ACC112 (cell line): ENCODE data around the gene S1PR3.
A peak's percentile ranks its signal among the peaks of the same experiment; 100 is the strongest.
"Not testable (repeated sequence)": the region's sequence is repeated elsewhere in the genome, so short reads cannot be mapped to it uniquely, and the experiment has no call there.

Experiments
- H2AFZ ChIP-seq: fragments of 200-600 bp; sonication (generic); one replicate; pipeline ENCODE4 v1.6.0; 2017; ENCODE audit warnings: antibody characterized with exemption, low read length; ENCODE audit not compliant: unreplicated experiment
- H3K27ac ChIP-seq: fragments of 200-600 bp; sonication (generic); 2 replicates; pipeline ENCODE4 v1.5.1; 2014; ENCODE audit warnings: low read depth, mild to moderate bottlenecking, antibody characterized with exemption, low read length, moderate library complexity
- H3K27me3 ChIP-seq: fragments of 200-600 bp; sonication (generic); 2 replicates; pipeline ENCODE4 v1.6.1; 2014; ENCODE audit warnings: mild to moderate bottlenecking, antibody characterized with exemption, low read length, moderate library complexity, mixed read lengths; ENCODE audit not compliant: insufficient read depth
- H3K36me3 ChIP-seq: fragments of 200-600 bp; sonication (generic); 2 replicates; pipeline ENCODE4 v1.6.1; 2016; ENCODE audit warnings: mild to moderate bottlenecking, antibody characterized with exemption, low read length, moderate library complexity, mixed read lengths; ENCODE audit not compliant: insufficient read depth
- H3K4me1 ChIP-seq: fragments of 200-600 bp; sonication (generic); one replicate; pipeline ENCODE4 v1.6.1; 2016; ENCODE audit warnings: low read length, mixed read lengths; ENCODE audit not compliant: insufficient read depth, unreplicated experiment, control insufficient read depth
- H3K4me3 ChIP-seq: fragments of 200-600 bp; sonication (generic); 2 replicates; pipeline ENCODE4 v1.5.1; 2014; ENCODE audit warnings: mild to moderate bottlenecking, low read depth, low read length
- H3K79me2 ChIP-seq: fragments of 200-600 bp; sonication (generic); one replicate; pipeline ENCODE4 v1.6.0; 2016; ENCODE audit warnings: low read length; ENCODE audit not compliant: control insufficient read depth, unreplicated experiment, insufficient read depth

Gene S1PR3

DNA sequence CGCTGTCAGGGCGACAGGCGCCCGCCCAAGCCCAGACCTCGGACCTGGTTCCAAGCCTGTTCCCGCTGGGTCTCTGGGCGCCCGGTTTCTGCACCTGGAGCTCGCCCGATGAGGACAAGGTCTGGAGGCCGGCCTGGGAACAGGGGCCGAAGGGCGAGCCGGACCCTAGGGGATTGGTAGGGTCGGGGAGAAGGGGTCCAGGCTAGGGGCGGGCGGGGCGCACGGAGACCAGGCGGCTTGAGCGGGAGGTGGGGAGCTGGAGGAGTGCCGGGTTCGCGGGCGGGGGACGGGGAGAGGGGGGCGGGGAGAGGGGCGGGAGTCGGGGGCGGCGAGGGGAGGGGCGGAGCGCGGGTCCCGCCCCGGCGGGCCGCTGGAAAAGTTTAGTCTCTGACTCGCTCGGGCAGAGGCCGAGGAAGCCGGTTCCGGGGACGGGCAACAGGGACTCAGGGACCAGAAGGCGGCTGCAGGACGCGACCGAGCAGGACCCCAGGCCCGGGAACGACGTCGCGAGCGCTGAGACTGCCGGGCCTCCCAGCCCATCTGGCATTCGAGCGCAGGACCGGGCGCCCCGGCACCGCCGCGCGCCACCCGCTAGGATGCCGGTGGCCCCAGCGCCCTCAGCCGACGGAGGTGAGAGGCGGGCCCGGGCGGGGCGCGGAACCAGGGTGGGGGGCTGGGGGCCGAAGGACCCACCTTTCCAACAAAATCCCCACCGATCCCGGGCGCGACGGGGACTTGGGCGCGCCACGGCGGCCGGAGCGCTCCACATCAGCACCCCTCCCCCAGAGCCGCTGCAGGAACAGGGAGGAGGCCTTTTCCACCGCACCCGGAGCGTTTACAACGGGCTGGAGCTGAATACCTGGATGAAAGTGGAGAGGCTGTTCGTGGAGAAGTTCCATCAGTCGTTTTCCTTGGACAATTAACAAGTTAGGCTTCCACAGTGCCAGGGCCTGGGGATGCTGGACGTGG is at the start of gene S1PR3:
Gene S1PR3 (plus strand): TSS at position 403 of the 969 bp plus-strand sequence. CDS start 9,733 bp downstream, outside the sequence.
- H2AFZ ChIP-seq: peak within 1 kb of the TSS; percentile 53
- H3K4me1 ChIP-seq: peaks cover 38% of the 10 kb centered on the region
- peak within 1 kb of the TSS; percentile 80 for H3K4me3 ChIP-seq
- peaks cover 49% of the 10 kb centered on the region for H3K79me2 ChIP-seq
- H3K27ac ChIP-seq: peak within 1 kb of the TSS; percentile 43
- no peaks in the 10 kb centered on the region for H3K27me3 ChIP-seq
- H3K36me3 ChIP-seq: peaks cover 11% of the 10 kb centered on the region; the same call in 1 of the 2 replicates

GRCh38 chr9:88941586-88941985 is 49.7 kb upstream of the S1PR3 start:
- not testable (repeated sequence) for H3K79me2 ChIP-seq, H3K27ac ChIP-seq, H3K27me3 ChIP-seq, H2AFZ ChIP-seq, H3K36me3 ChIP-seq, H3K4me3 ChIP-seq, H3K4me1 ChIP-seq

- Histone ChIP-seq H3K79me2 (no peaks in the 10 kb centered on the region), H2AFZ (no peak overlapping the region), H3K27ac (no peak overlapping the region)
Measured at GRCh38 chr9:88942411-88942810, 48.9 kb upstream of the S1PR3 start.

DNA sequence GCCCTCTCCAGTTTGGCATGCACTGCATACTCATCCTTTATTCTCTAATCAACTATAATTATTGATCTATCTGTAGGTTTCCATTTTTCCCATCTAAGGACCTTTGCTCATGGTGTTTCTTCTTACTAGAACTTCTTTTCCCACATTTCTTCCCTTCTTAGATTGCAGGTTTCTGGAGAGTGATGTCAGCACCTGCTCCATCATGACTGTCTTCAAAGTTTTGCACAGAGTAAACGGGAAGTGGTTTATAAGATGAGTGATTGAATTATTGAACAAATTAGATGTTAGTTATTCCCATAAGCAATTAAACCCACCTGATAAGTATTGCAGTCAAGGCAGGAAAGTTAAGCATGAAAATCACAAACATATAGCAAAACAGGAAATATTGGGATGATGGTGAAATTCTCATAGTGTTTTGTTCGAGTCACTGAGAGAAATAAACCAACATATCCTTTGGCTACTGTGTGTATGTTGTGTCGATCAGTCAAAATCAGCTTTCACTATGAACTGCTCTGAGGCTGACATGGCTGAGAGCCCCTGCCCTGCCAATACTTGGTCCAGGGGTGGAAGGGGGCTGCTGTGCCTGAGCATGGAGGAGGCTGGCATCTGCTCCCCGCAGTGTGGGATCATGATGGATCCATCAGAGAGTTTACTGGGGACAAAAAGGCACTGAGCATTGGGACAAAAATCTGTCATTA is 45.5 kb upstream of the S1PR3 start:
- no peak overlapping the region for H3K27ac ChIP-seq
- no peaks in the 10 kb centered on the region for H3K79me2 ChIP-seq
- no peaks in the 10 kb centered on the region for H3K27me3 ChIP-seq
- no peak overlapping the region for H2AFZ ChIP-seq
- no peak overlapping the region for H3K4me3 ChIP-seq
- H3K36me3 ChIP-seq: no peaks in the 10 kb centered on the region
- peaks cover 27% of the 10 kb centered on the region for H3K4me1 ChIP-seq

More at GRCh38 chr9:88942411-88942810, 48.9 kb upstream of the S1PR3 start:
- H3K27me3 ChIP-seq: no peaks in the 10 kb centered on the region
- no peaks in the 10 kb centered on the region for H3K36me3 ChIP-seq
- H3K4me1 ChIP-seq: peaks cover 2% of the 10 kb centered on the region
- H3K4me3 ChIP-seq: no peak overlapping the region

GRCh38 chr9:88947581-88948573 is 43.4 kb upstream of the S1PR3 start:
- Histone ChIP-seq H3K4me3 (no peak overlapping the region), H3K27ac (no peak overlapping the region), H3K79me2 (no peaks in the 10 kb centered on the region), H3K4me1 (peaks cover 48% of the 10 kb centered on the region), H3K36me3 (no peaks in the 10 kb centered on the region), H3K27me3 (no peaks in the 10 kb centered on the region), H2AFZ (no peak overlapping the region)

- Histone ChIP-seq H2AFZ (no peak overlapping the region), H3K4me3 (no peak overlapping the region), H3K36me3 (no peaks in the 10 kb centered on the region), H3K79me2 (no peaks in the 10 kb centered on the region), H3K4me1 (peaks cover 59% of the 10 kb centered on the region), H3K27me3 (no peaks in the 10 kb centered on the region), H3K27ac (peak overlapping the region; percentile 34; the same call in 1 of the 2 replicates)
Measured at GRCh38 chr9:88949425-88949824, 41.8 kb upstream of the S1PR3 start.

GRCh38 chr9:88949961-88950340 is 41.3 kb upstream of the S1PR3 start:
- no peaks in the 10 kb centered on the region for H3K79me2 ChIP-seq
- H3K4me1 ChIP-seq: peaks cover 59% of the 10 kb centered on the region

GRCh38 chr9:88950341-88951154 is 40.7 kb upstream of the S1PR3 start:
- H3K4me3 ChIP-seq: peak overlapping the region; percentile 37

More at GRCh38 chr9:88949961-88950340, 41.3 kb upstream of the S1PR3 start:
- H3K27ac ChIP-seq: peak overlapping the region; percentile 80
- H3K27me3 ChIP-seq: no peaks in the 10 kb centered on the region
- H2AFZ ChIP-seq: no peak overlapping the region
- peak overlapping the region; percentile 37 for H3K4me3 ChIP-seq
- H3K36me3 ChIP-seq: no peaks in the 10 kb centered on the region

DNA sequence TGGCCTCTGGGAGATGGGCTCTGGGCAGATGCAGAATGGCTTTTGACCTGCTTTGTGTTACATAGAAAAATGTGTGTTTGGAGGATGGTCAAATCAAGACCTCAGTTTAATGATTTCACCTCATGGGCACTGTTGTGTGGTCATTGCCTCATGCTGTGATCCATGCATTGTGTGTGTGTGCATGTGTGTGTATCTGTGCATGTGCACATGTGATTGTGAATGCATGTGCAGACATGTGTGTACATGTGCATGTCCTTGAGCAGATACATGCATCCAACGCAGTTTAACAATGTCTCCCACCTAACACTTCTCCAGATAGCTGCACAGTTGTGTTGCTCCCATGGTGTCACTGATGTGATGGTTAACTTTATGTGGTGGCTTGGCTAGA is 40.1 kb upstream of the S1PR3 start:
- Histone ChIP-seq H3K27ac (peak overlapping the region; percentile 80), H2AFZ (no peak overlapping the region)

More at GRCh38 chr9:88950341-88951154, 40.7 kb upstream of the S1PR3 start:
- peak overlapping the region; percentile 80 for H3K27ac ChIP-seq
- no peaks in the 10 kb centered on the region for H3K79me2 ChIP-seq
- H3K27me3 ChIP-seq: no peaks in the 10 kb centered on the region
- H2AFZ ChIP-seq: no peak overlapping the region
- no peaks in the 10 kb centered on the region for H3K36me3 ChIP-seq
- H3K4me1 ChIP-seq: peaks cover 59% of the 10 kb centered on the region

More for the DNA sequence above, 40.1 kb upstream of the S1PR3 start:
- H3K36me3 ChIP-seq: no peaks in the 10 kb centered on the region
- peaks cover 59% of the 10 kb centered on the region for H3K4me1 ChIP-seq
- H3K27me3 ChIP-seq: no peaks in the 10 kb centered on the region
- no peaks in the 10 kb centered on the region for H3K79me2 ChIP-seq
- H3K4me3 ChIP-seq: peak overlapping the region; percentile 37
